Measurements from ENCODE around the gene POC5.
"Not testable (repeated sequence)": the region's sequence is repeated elsewhere in the genome, so short reads cannot be mapped to it uniquely, and the experiment has no call there.

The POC5 gene, protein sequence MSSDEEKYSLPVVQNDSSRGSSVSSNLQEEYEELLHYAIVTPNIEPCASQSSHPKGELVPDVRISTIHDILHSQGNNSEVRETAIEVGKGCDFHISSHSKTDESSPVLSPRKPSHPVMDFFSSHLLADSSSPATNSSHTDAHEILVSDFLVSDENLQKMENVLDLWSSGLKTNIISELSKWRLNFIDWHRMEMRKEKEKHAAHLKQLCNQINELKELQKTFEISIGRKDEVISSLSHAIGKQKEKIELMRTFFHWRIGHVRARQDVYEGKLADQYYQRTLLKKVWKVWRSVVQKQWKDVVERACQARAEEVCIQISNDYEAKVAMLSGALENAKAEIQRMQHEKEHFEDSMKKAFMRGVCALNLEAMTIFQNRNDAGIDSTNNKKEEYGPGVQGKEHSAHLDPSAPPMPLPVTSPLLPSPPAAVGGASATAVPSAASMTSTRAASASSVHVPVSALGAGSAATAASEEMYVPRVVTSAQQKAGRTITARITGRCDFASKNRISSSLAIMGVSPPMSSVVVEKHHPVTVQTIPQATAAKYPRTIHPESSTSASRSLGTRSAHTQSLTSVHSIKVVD

DNA sequence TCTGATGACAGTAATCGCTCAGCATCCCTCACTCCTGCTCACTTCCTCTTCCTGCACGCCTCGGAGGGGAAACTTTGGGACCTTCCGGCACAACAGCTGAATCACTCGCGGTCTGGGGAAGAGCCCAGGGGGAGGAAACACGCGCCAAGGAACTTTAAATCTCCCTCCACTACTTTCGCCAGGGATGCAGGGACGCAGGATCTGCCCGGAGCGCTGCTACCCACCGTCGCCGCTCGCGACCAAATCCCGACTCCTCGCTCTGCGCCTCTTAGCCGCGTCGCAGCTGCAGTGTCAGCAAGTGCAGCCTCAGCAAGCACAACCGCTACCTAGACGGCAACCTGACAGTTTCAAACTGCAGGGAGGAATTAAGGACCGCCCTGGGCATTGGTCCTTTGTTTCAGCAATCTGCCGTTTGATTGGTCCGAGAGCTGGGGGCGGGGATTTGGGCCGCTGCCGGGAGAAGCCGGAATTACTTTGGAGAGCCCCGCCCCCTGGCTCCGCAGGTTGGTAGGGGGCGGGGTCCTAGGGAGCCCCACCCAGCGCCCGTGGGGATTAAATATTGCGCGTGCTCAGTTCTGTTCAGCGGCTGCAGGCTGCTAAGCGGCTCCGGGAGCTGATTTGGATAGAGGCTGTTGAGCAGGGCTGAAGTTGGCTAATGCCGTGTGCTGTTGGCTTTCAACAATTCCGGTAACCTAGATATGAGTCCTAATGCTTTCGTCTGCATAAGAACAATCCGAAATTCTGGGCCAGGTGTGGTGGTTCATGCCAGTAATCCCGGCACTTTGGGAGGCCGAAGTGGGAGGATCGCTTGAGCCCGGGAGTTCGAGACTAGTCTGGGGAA is at the start of gene POC5:
TSS of gene POC5 (minus strand) at position 356 of the 841 bp plus-strand sequence. CDS start 4,500 bp downstream, outside the sequence.
- peak within 1 kb of the TSS; percentile 78 for H3K9ac ChIP-seq (ENCODE audit: low read length)
- H3K36me3 ChIP-seq (ENCODE audit: control insufficient read depth, insufficient read depth, low read length): no peaks in the 10 kb centered on the region
- no peaks in the 10 kb centered on the region for H3K27me3 ChIP-seq (ENCODE audit: control insufficient read depth, insufficient read depth, low read length)
- H3K4me1 ChIP-seq (ENCODE audit: control insufficient read depth, insufficient read depth, low read length): no peaks in the 10 kb centered on the region
- H3K9me3 ChIP-seq (ENCODE audit: control insufficient read depth, low read length): no peaks in the 10 kb centered on the region
- peak within 1 kb of the TSS; percentile 97 for H3K4me3 ChIP-seq (ENCODE audit: low read length)

DNA sequence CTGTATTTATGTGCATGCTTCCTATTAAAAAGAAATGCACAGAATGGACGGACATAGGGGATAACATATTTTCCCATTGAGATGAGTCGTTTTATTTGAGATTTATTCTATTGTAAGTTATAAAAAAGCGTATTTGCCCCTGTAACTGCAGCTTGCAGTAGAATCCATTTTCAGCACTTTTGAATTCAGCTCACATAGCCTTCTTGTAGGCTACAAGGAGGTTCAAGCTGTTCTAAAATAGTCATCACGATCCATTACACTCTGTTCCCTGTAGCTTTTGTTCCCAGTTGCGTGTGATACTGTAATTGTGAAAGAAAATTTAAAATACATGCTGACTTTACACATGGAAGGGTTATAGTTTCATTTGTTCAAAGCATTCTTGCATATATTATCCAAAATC is 40.9 kb upstream of the POC5 start:
- Histone ChIP-seq H3K36me3 (ENCODE audit: control insufficient read depth, insufficient read depth, low read length) (no peaks in the 10 kb centered on the region), H3K9me3 (ENCODE audit: control insufficient read depth, low read length) (no peaks in the 10 kb centered on the region), H3K27me3 (ENCODE audit: control insufficient read depth, insufficient read depth, low read length) (no peaks in the 10 kb centered on the region), H3K4me3 (ENCODE audit: low read length) (no peak overlapping the region), H3K9ac (ENCODE audit: low read length) (no peak overlapping the region), H3K4me1 (ENCODE audit: control insufficient read depth, insufficient read depth, low read length) (no peaks in the 10 kb centered on the region)

DNA sequence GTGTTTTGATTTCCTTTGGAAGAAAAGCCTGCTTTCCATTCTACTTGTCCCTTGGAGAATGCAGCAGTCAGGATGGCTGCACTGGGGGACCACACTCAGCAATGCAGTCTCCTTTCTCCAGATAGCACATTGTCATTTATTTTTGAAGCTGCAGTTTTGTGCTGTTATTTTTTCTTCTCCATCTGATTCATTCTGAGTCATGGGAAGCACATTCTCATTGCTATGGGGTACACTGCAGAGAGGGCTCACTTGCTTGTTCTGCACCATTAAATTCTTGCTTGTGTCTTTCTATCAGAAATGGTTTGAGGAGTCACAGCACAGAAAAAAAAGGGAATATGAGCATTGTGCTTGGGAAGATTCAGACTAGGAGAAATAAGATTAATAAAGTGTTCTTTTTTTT is 39.7 kb upstream of the POC5 start:
- Histone ChIP-seq H3K4me3 (ENCODE audit: low read length) (no peak overlapping the region), H3K9me3 (ENCODE audit: control insufficient read depth, low read length) (no peaks in the 10 kb centered on the region), H3K36me3 (ENCODE audit: control insufficient read depth, insufficient read depth, low read length) (no peaks in the 10 kb centered on the region), H3K9ac (ENCODE audit: low read length) (no peak overlapping the region), H3K4me1 (ENCODE audit: control insufficient read depth, insufficient read depth, low read length) (no peaks in the 10 kb centered on the region), H3K27me3 (ENCODE audit: control insufficient read depth, insufficient read depth, low read length) (no peaks in the 10 kb centered on the region)

DNA sequence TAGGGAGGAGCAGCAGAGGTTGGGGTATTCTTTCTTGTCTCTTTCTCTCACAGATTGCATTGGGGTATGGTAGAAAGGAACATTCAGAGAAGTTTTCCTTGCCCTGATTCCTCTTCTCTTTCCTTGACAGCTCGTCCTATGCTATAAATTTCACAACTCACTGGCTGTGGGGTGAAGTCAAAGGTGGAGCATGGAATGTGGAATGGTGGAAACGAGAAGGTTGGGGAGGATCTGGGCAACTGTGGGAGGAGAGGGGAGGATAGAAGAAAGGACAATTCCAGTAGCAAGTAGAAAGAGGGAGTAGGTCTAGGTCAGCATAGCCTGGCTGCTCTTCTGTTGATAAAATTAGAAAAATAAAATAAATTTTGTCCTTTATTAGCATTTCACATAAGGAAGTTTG is 39.0 kb upstream of the POC5 start:
- Histone ChIP-seq H3K36me3 (ENCODE audit: control insufficient read depth, insufficient read depth, low read length) (no peaks in the 10 kb centered on the region), H3K27me3 (ENCODE audit: control insufficient read depth, insufficient read depth, low read length) (no peaks in the 10 kb centered on the region), H3K9ac (ENCODE audit: low read length) (no peak overlapping the region), H3K9me3 (ENCODE audit: control insufficient read depth, low read length) (no peaks in the 10 kb centered on the region), H3K4me1 (ENCODE audit: control insufficient read depth, insufficient read depth, low read length) (no peaks in the 10 kb centered on the region), H3K4me3 (ENCODE audit: low read length) (no peak overlapping the region)

DNA sequence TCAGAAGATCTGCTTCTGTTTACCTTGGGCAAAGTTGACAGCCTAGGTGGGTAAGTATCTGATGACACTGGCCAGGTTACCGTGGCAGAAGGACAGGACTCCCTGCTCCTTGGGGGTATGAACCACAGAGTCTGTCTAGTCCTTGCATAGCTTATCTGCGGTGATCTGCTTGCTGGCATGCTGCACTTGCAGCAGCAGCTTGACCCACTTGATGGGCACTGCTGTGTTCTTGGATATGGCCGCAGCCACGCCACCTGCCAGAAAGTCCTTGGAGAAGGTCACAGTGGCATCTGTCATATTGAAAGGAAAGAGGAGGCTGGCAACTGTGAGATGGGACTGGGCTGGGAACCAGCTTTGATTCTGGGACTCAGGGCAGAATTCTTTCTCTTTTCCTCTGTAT is 35.9 kb upstream of the POC5 start:
- H3K36me3 ChIP-seq (ENCODE audit: control insufficient read depth, insufficient read depth, low read length): no peaks in the 10 kb centered on the region
- H3K4me1 ChIP-seq (ENCODE audit: control insufficient read depth, insufficient read depth, low read length): no peaks in the 10 kb centered on the region
- H3K27me3 ChIP-seq (ENCODE audit: control insufficient read depth, insufficient read depth, low read length): no peaks in the 10 kb centered on the region
- H3K9me3 ChIP-seq (ENCODE audit: control insufficient read depth, low read length): no peaks in the 10 kb centered on the region
- no peak overlapping the region for H3K9ac ChIP-seq (ENCODE audit: low read length)
- no peak overlapping the region for H3K4me3 ChIP-seq (ENCODE audit: low read length)

DNA sequence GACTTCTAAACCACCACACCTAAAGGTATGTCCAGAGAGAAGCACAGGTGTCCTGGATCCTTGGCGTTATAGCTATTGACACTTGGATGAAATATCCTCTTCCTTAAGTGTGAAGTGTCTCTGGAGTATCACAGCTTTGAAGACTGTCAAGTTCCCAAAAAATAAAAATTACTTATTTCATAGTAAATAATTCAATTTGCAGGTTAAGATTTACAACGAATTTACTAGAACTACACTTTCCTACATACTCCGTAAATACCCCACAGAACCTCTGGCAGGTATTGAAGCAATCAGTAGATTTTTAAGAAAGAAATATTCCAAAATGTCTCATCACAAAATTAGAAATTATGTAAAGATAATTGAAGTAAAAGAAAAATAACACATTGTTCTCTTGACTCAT is 27.1 kb upstream of the POC5 start:
- Histone ChIP-seq H3K9me3 (ENCODE audit: control insufficient read depth, low read length) (no peaks in the 10 kb centered on the region), H3K4me3 (ENCODE audit: low read length) (no peak overlapping the region), H3K36me3 (ENCODE audit: control insufficient read depth, insufficient read depth, low read length) (no peaks in the 10 kb centered on the region), H3K27me3 (ENCODE audit: control insufficient read depth, insufficient read depth, low read length) (no peaks in the 10 kb centered on the region), H3K4me1 (ENCODE audit: control insufficient read depth, insufficient read depth, low read length) (no peaks in the 10 kb centered on the region), H3K9ac (ENCODE audit: low read length) (no peak overlapping the region)

DNA sequence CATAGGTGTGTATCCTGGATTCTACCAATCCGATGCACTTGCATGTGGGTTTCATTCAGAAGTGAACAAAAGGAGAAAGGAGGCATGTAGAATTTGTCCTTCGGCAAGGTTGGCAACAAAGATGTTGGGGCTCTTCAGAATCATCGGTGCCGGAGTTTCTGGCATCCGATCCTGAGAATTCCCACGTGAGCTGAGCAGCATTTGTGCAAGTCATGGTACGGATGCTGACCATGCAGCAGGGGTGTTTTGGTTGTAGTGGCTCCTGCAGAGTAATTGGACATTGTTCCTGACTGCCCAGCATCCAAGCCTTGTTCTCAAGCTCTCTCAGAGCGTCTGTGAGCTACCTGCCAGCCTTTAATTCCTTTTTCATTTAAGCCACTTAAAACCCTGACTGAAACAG is 19.0 kb upstream of the POC5 start:
- Histone ChIP-seq H3K9me3 (ENCODE audit: control insufficient read depth, low read length) (no peaks in the 10 kb centered on the region), H3K4me1 (ENCODE audit: control insufficient read depth, insufficient read depth, low read length) (no peaks in the 10 kb centered on the region), H3K36me3 (ENCODE audit: control insufficient read depth, insufficient read depth, low read length) (no peaks in the 10 kb centered on the region), H3K27me3 (ENCODE audit: control insufficient read depth, insufficient read depth, low read length) (no peaks in the 10 kb centered on the region), H3K9ac (ENCODE audit: low read length) (no peak overlapping the region), H3K4me3 (ENCODE audit: low read length) (no peak overlapping the region)

DNA sequence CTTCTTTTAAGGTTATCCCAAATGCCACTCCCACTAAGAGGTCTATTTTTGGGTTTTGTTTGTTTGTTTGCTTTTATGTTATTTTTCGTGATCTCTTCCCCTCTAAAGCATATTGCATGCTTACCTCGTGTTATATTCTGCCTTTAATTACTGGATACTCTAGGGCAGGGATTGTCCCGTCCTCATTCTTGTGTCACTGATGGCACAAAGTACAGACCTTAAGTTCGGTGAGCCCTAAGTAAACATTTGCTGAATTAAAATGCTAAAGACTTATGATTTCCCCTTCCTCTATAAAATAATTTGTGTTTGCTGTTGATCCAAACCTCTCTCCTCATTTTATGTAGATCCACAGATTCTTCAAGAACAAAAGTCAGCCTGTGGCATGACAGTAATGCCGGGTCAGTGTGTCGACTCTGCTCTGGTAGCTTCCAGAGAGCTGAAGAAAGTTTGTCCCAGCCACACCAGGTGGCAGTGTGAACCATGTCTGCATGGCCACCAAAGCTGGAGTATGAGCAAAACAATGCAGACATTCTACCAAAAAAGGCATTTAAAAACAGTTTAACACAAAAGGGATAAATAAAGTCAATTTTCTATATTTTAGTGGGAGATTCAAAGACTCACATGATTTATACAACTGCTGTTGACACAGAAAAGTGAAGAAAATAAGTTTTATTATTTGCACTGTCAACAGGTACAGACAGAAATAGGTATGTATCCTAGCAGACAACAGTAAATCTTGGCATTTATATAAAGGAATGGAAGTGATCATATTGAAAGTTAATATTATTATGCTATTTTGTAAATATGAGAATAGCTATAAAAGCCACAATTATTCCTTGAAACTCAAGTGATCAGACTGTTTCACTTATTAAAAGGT is 17.9 kb upstream of the POC5 start:
- no peak overlapping the region for H3K4me3 ChIP-seq (ENCODE audit: low read length)
- no peaks in the 10 kb centered on the region for H3K36me3 ChIP-seq (ENCODE audit: control insufficient read depth, insufficient read depth, low read length)
- H3K9me3 ChIP-seq (ENCODE audit: control insufficient read depth, low read length): no peaks in the 10 kb centered on the region
- no peaks in the 10 kb centered on the region for H3K27me3 ChIP-seq (ENCODE audit: control insufficient read depth, insufficient read depth, low read length)
- no peak overlapping the region for H3K9ac ChIP-seq (ENCODE audit: low read length)
- no peaks in the 10 kb centered on the region for H3K4me1 ChIP-seq (ENCODE audit: control insufficient read depth, insufficient read depth, low read length)

DNA sequence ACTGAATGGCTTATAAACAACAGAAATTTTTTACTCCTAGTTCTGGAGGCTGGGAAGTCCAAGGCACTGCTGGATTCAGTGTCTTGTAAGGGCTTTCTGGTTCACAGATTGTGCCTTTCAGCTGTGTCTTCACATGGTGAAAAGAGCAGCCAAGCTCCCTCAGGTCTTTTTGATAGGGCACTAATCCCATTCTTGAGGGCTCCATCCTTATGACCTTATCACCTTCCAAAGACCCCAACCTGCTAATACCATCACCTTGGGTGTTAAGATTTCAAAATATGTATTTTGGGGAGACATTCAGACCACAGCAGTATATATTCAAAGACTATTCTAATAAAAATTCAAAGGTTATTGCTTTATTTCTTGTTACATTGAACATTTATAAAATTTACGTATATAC is 16.5 kb upstream of the POC5 start:
- H3K9me3 ChIP-seq (ENCODE audit: control insufficient read depth, low read length): no peaks in the 10 kb centered on the region

DNA sequence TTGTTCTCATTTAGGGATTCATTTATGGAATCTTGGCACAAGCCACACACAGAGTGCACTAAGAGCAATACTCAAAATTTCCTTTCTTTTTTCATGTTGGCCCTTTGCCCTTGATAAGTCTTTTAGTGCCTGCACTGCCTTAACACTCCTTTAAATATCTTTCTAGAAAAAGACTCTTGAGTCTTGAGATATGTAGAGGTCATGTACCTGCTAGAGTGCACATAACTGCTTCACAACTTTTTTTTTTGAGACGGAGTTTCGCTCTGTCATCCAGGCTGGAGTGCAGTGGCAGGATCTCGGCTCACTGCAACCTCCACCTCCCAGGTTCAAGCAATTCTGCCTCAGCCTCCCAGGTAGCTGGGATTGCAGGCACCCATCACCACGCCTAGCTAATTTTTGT is 14.3 kb upstream of the POC5 start:
- not testable (repeated sequence) for H3K27me3 ChIP-seq (ENCODE audit: control insufficient read depth, insufficient read depth, low read length); H3K36me3 ChIP-seq (ENCODE audit: control insufficient read depth, insufficient read depth, low read length); H3K4me3 ChIP-seq (ENCODE audit: low read length); H3K9ac ChIP-seq (ENCODE audit: low read length); H3K9me3 ChIP-seq (ENCODE audit: control insufficient read depth, low read length); H3K4me1 ChIP-seq (ENCODE audit: control insufficient read depth, insufficient read depth, low read length)

More for the DNA sequence above, 16.5 kb upstream of the POC5 start:
- Histone ChIP-seq H3K36me3 (ENCODE audit: control insufficient read depth, insufficient read depth, low read length) (no peaks in the 10 kb centered on the region), H3K4me1 (ENCODE audit: control insufficient read depth, insufficient read depth, low read length) (peaks cover 5% of the 10 kb centered on the region), H3K27me3 (ENCODE audit: control insufficient read depth, insufficient read depth, low read length) (no peaks in the 10 kb centered on the region), H3K9ac (ENCODE audit: low read length) (no peak overlapping the region), H3K4me3 (ENCODE audit: low read length) (no peak overlapping the region)

DNA sequence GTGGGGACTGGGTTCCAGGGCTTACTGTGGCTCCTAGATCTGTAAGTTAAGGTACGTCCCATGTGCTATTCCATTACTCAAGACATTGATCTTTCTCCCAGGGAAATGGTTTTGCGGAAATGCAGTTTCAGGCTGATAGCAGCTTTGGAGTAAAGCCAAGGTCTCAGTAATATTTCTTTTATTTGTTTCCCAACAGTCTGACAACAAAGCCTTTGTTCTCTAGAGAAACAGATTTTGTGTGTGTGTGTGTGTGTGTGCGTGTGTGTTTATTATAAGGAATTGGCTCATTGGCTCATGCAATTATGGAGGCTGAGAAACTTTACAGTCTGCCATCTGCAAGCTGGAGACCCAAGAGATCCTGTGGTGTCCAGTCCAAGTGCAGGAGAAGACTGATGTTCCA is 12.1 kb upstream of the POC5 start:
- H3K9ac ChIP-seq (ENCODE audit: low read length): no peak overlapping the region
- H3K4me1 ChIP-seq (ENCODE audit: control insufficient read depth, insufficient read depth, low read length): peaks cover 6% of the 10 kb centered on the region
- H3K36me3 ChIP-seq (ENCODE audit: control insufficient read depth, insufficient read depth, low read length): no peaks in the 10 kb centered on the region
- no peak overlapping the region for H3K4me3 ChIP-seq (ENCODE audit: low read length)
- H3K27me3 ChIP-seq (ENCODE audit: control insufficient read depth, insufficient read depth, low read length): no peaks in the 10 kb centered on the region
- H3K9me3 ChIP-seq (ENCODE audit: control insufficient read depth, low read length): no peaks in the 10 kb centered on the region

All from mucosa of stomach (tissue), 1 donor.